ENCODE data around the gene SMIM1. TPM values are rescaled to one million over a fixed set of nuclear protein-coding genes. Genes with fewer than 3 reads are reported as not detected.

The SMIM1 gene
- total and polyA plus RNA-seq, 3 experiments from 2014 or later = 0.80 to 1.6 (median 1.1) TPM

DNA sequence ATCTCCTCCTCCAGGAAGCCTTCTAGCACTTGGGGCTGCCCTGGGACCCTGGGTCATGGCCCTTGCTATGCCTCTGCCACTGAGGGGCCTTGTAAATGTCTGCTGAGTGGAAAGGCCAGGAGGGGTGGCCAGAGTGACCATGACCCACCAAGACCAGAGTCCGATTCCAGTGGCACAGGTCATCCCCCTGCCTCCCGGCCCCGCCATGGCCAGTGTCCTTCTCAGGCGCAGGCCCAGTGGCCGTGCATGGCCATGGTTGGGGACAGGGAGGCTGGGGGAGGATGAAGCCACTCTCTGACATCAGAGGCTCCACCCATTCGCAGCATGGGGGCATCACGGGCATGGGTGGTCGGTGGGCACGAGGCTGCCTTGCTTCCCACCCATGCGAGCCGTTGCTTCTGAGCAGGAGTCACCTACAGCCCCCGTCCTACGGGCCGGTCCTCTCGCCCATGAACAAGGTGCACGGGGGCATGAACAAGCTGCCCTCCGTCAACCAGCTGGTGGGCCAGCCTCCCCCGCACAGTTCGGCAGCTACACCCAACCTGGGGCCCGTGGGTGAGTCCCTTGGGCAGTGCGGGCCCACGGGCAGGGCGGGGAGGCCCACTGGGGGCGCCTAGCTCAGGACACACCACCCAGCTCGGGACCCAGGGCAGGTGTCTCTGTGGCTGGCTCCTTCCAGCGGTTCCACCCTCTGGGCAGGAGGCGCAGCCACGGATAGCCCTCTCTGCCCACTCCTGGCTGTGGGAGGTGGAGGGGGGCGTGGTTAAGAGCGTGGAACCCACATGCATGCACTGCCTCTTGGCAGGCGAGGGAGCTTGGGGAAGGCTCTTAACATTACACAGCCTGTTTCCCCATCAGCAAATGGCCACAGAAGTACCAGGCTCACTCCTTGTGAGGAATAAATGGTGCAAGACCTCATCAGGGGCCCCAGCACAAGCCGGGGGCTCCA is 42.7 kb upstream of the SMIM1 start:
- Histone ChIP-seq H3K36me3 (ENCODE audit: insufficient read depth, low read length) (no peaks in the 10 kb centered on the region), H3K4me3 (ENCODE audit: low read length) (no peak overlapping the region), H3K4me1 (ENCODE audit: insufficient read depth, low read length) (no peaks in the 10 kb centered on the region), H3K9me3 (ENCODE audit: low read length) (no peaks in the 10 kb centered on the region), H3K27ac (ENCODE audit: low read depth, low read length) (no peak overlapping the region), H3K27me3 (ENCODE audit: insufficient read depth, low read length, poor library complexity, severe bottlenecking) (no peaks in the 10 kb centered on the region)
- Mint-ChIP-seq H3K9me3 (no peaks in the 10 kb centered on the region), H3K27ac (no peak overlapping the region), H3K27me3 (peaks cover 3 to 5% of the 10 kb centered on the region in 2 donors), H3K36me3 (no peaks in the 10 kb centered on the region), H3K4me1 (no peaks in the 10 kb centered on the region), H3K4me3 (no peak overlapping the region)
- POLR2A ChIA-PET = no interaction called here
- CTCF ChIA-PET = no interaction called here
- DNase-seq = no peak

- H3K4me3 Mint-ChIP-seq = no peak overlapping the region
- no peaks in the 10 kb centered on the region for H3K9me3 Mint-ChIP-seq
- H3K36me3 Mint-ChIP-seq = peaks cover 0 to 2% (median 0%) of the 10 kb centered on the region in 3 donors
Measured at GRCh38 chr1:3730543-3731247, 41.9 kb upstream of the SMIM1 start.

DNA sequence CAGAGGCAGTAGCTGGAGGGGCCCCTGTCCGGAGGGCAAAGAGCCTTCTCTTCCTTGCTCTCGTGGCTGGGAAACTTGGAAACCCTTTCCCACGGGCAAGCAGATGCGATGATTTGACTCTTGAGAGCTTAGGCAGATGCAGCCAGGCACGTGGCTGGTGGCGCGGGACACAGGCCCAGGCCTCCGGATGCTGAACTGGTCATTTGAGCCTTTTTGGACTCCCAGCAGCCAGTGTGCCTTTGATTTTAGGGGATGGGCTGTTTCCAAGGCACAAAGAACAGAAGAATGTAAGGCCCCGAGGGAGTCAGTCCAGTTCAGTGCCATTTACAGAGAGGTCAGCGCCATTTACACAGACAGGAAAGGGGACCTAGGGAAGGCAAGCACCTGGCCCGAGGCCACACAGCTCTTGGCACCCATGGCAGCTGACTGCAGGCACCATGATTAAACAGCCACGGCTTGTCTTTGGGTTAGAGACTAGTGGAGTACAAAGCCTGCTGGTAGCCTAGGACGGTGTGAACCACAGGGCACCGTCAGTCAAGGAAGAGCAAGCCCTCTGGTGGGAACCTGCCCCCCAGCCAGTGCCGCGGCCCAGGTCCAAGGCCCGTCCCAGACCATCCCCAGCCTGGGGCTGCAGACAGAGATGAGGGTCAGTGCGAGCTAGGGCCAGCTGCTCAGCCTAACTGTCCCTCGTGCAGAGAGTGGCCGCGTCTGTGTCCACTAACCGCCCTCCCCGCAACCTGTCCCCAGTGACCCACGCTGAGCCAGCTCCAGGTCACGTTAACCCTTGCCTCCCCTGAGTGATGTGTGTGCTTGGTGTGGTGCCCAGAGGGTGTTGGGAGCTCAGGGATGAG is 40.7 kb upstream of the SMIM1 start:
- ChIA-PET CTCF (no interaction called here), POLR2A (no interaction called here)
- H3K4me1 ChIP-seq (ENCODE audit: insufficient read depth, low read length) = no peaks in the 10 kb centered on the region
- DNase-seq = no peak
- H3K36me3 ChIP-seq (ENCODE audit: insufficient read depth, low read length) = no peaks in the 10 kb centered on the region
- Mint-ChIP-seq H3K4me3 (no peak overlapping the region), H3K4me1 (no peaks in the 10 kb centered on the region), H3K27ac (no peak overlapping the region), H3K27me3 (peaks cover 1 to 5% of the 10 kb centered on the region in 2 donors), H3K9me3 (no peaks in the 10 kb centered on the region), H3K36me3 (peaks cover 0 to 7% (median 1%) of the 10 kb centered on the region in 3 donors)
- no peak overlapping the region for H3K4me3 ChIP-seq (ENCODE audit: low read length)
- H3K27me3 ChIP-seq (ENCODE audit: insufficient read depth, low read length, poor library complexity, severe bottlenecking) = no peaks in the 10 kb centered on the region
- no peak overlapping the region for H3K27ac ChIP-seq (ENCODE audit: low read depth, low read length)
- no peaks in the 10 kb centered on the region for H3K9me3 ChIP-seq (ENCODE audit: low read length)

More at GRCh38 chr1:3730543-3731247, 41.9 kb upstream of the SMIM1 start:
- no peaks in the 10 kb centered on the region for H3K4me1 ChIP-seq (ENCODE audit: insufficient read depth, low read length)
- no peaks in the 10 kb centered on the region for H3K27me3 ChIP-seq (ENCODE audit: insufficient read depth, low read length, poor library complexity, severe bottlenecking)
- POLR2A ChIA-PET = no interaction called here
- CTCF ChIA-PET = no interaction called here
- H3K36me3 ChIP-seq (ENCODE audit: insufficient read depth, low read length) = no peaks in the 10 kb centered on the region
- H3K27ac Mint-ChIP-seq = no peak overlapping the region
- H3K4me1 Mint-ChIP-seq = no peaks in the 10 kb centered on the region
- H3K4me3 ChIP-seq (ENCODE audit: low read length) = no peak overlapping the region
- H3K9me3 ChIP-seq (ENCODE audit: low read length) = no peaks in the 10 kb centered on the region
- no peak overlapping the region for H3K27ac ChIP-seq (ENCODE audit: low read depth, low read length)
- peaks cover 3 to 5% of the 10 kb centered on the region in 2 donors for H3K27me3 Mint-ChIP-seq
- no peak for DNase-seq

DNA sequence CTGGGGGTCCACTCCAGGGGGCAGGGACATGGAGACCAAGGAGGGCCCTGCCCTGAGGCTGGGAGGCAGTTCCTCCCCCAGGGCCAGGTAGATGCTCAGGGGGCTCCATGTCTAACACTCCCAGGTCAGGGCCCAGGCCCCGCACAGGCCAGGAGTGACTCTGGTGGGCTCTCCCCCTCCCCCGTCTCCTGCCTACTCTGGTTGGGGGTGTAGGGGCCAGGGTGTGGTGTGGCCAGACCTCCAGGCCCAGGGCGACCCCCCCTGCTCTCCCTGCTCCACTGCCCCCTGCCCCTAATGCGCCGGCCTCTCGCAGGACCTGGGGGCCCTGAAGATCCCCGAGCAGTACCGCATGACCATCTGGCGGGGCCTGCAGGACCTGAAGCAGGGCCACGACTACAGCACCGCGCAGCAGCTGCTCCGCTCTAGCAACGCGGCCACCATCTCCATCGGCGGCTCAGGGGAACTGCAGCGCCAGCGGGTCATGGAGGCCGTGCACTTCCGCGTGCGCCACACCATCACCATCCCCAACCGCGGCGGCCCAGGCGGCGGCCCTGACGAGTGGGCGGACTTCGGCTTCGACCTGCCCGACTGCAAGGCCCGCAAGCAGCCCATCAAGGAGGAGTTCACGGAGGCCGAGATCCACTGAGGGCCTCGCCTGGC is 40.0 kb upstream of the SMIM1 start:
- Histone ChIP-seq H3K36me3 (ENCODE audit: insufficient read depth, low read length) (no peaks in the 10 kb centered on the region), H3K4me3 (ENCODE audit: low read length) (no peak overlapping the region), H3K27me3 (ENCODE audit: insufficient read depth, low read length, poor library complexity, severe bottlenecking) (no peaks in the 10 kb centered on the region), H3K9me3 (ENCODE audit: low read length) (no peaks in the 10 kb centered on the region), H3K27ac (ENCODE audit: low read depth, low read length) (no peak overlapping the region), H3K4me1 (ENCODE audit: insufficient read depth, low read length) (no peaks in the 10 kb centered on the region)
- H3K4me1 Mint-ChIP-seq = no peaks in the 10 kb centered on the region
- H3K27ac Mint-ChIP-seq = no peak overlapping the region
- no peak overlapping the region for H3K4me3 Mint-ChIP-seq
- peaks cover 0 to 13% (median 4%) of the 10 kb centered on the region in 3 donors for H3K36me3 Mint-ChIP-seq
- DNase-seq = no peak
- no peaks in the 10 kb centered on the region for H3K9me3 Mint-ChIP-seq
- ChIA-PET CTCF (no interaction called here), POLR2A (no interaction called here)
- H3K27me3 Mint-ChIP-seq = peaks cover 0 to 5% of the 10 kb centered on the region in 2 donors

- CTCF ChIA-PET = interaction anchor here (1.2 kb wide), 1 partner anchor 9 kb away, joined by 3 read pairs; no protein-coding TSS in a partner anchor
Measured at GRCh38 chr1:3733094-3733882, 39.3 kb upstream of the SMIM1 start.

GRCh38 chr1:3733883-3734589 is 38.5 kb upstream of the SMIM1 start:
- Histone ChIP-seq H3K36me3 (ENCODE audit: insufficient read depth, low read length) (peaks cover 4% of the 10 kb centered on the region), H3K4me3 (ENCODE audit: low read length) (no peak overlapping the region), H3K27me3 (ENCODE audit: insufficient read depth, low read length, poor library complexity, severe bottlenecking) (no peaks in the 10 kb centered on the region), H3K9me3 (ENCODE audit: low read length) (no peaks in the 10 kb centered on the region), H3K27ac (ENCODE audit: low read depth, low read length) (no peak overlapping the region), H3K4me1 (ENCODE audit: insufficient read depth, low read length) (no peaks in the 10 kb centered on the region)
- ChIA-PET CTCF (interaction anchor here (1.2 kb wide), 1 partner anchor 10 kb away, joined by 3 read pairs; no protein-coding TSS in a partner anchor), POLR2A (no interaction called here)
- no peaks in the 10 kb centered on the region for H3K4me1 Mint-ChIP-seq
- peaks cover 0 to 13% (median 4%) of the 10 kb centered on the region in 3 donors for H3K36me3 Mint-ChIP-seq
- H3K4me3 Mint-ChIP-seq = no peak overlapping the region
- no peak overlapping the region for H3K27ac Mint-ChIP-seq
- H3K9me3 Mint-ChIP-seq = no peaks in the 10 kb centered on the region
- no peak for DNase-seq
- H3K27me3 Mint-ChIP-seq = peaks cover 0 to 5% of the 10 kb centered on the region in 2 donors

More at GRCh38 chr1:3733094-3733882, 39.3 kb upstream of the SMIM1 start:
- POLR2A ChIA-PET = no interaction called here
- H3K4me1 ChIP-seq (ENCODE audit: insufficient read depth, low read length) = no peaks in the 10 kb centered on the region
- no peaks in the 10 kb centered on the region for H3K27me3 ChIP-seq (ENCODE audit: insufficient read depth, low read length, poor library complexity, severe bottlenecking)
- no peaks in the 10 kb centered on the region for H3K36me3 ChIP-seq (ENCODE audit: insufficient read depth, low read length)
- H3K27ac Mint-ChIP-seq = no peak overlapping the region
- peaks cover 0 to 5% of the 10 kb centered on the region in 2 donors for H3K27me3 Mint-ChIP-seq
- H3K9me3 ChIP-seq (ENCODE audit: low read length) = no peaks in the 10 kb centered on the region
- H3K36me3 Mint-ChIP-seq = peaks cover 0 to 13% (median 4%) of the 10 kb centered on the region in 3 donors
- no peak overlapping the region for H3K4me3 ChIP-seq (ENCODE audit: low read length)
- no peaks in the 10 kb centered on the region for H3K4me1 Mint-ChIP-seq
- DNase-seq = no peak
- no peak overlapping the region for H3K27ac ChIP-seq (ENCODE audit: low read depth, low read length)
- no peaks in the 10 kb centered on the region for H3K9me3 Mint-ChIP-seq
- no peak overlapping the region for H3K4me3 Mint-ChIP-seq
